Liver (tissue), 3 donors: Measurements from ENCODE around the gene PITPNC1.

Experiments used
- ATF3 ChIP-seq: IDR thresholded peaks from 2 replicates; pipeline ENCODE4 v1.6.1; 2016; ENCODE audit warnings: antibody characterized with exemption
- CTCF ChIP-seq: fragments of 150-350 bp; IDR thresholded peaks from 2 replicates; pipeline ENCODE4 v1.5.1; 2017; ENCODE audit warnings: improper control_type of control experiment, low read depth, low read length; ENCODE audit not compliant: missing input control
- EGR1 ChIP-seq, 2 donors: IDR thresholded peaks; 2 replicates each; pipeline ENCODE4 v1.6.1; 2016 to 2018; ENCODE audit warnings: antibody characterized with exemption in 2 of 2, low read depth in 2 of 2
- FOXA1 ChIP-seq: IDR thresholded peaks from 2 replicates; pipeline ENCODE4 v1.6.1; 2016; ENCODE audit warnings: antibody characterized with exemption
- GABPA ChIP-seq, 2 donors: IDR thresholded peaks in 1 of 2; conservative IDR thresholded peaks in 1 of 2; 2 replicates each; pipeline ENCODE4 v1.6.1; 2016; ENCODE audit warnings: antibody characterized with exemption in 2 of 2, mild to moderate bottlenecking in 1 of 2, moderate library complexity in 1 of 2
- REST ChIP-seq: IDR thresholded peaks from 2 replicates; pipeline ENCODE4 v1.6.1; 2016; ENCODE audit warnings: antibody characterized with exemption, mild to moderate bottlenecking
- SP1 ChIP-seq: IDR thresholded peaks from 2 replicates; pipeline ENCODE4 v1.6.1; 2018; ENCODE audit warnings: antibody characterized with exemption, mild to moderate bottlenecking
- TAF1 ChIP-seq: conservative IDR thresholded peaks from 2 replicates; pipeline ENCODE4 v1.6.1; 2016; ENCODE audit warnings: antibody characterized with exemption, mild to moderate bottlenecking
- YY1 ChIP-seq: IDR thresholded peaks from 2 replicates; pipeline ENCODE4 v1.6.1; 2016; ENCODE audit warnings: antibody characterized with exemption, mild to moderate bottlenecking
- donor health status: healthy.
- donor health status: healthy.

- TF ChIP-seq EGR1 (IDR thresholded peaks at IDR 0.05; ENCODE audit: low read depth in 2 of 2) (no peak), CTCF (no peak), GABPA (IDR thresholded peaks at IDR 0.05 in 1 of 2, conservative IDR thresholded peaks at IDR 0.05 in 1 of 2) (no peak), YY1 (no peak), ATF3 (no peak), REST (no peak), TAF1 (no peak), SP1 (no peak), FOXA1 (no peak)
Observed at GRCh38 chr17:67675481-67675880, 298.4 kb downstream of the PITPNC1 start.
